H1 (cell line): ENCODE measurements around the gene FASTK. TPM values are rescaled to one million over a fixed set of nuclear protein-coding genes. Genes with fewer than 3 reads are reported as not detected.

Experiments
- CTCF ChIA-PET: fragments of 300-600 bp; sonication (Branson Sonifier 250); formaldehyde crosslinking; loops from one replicate; lab custom pipeline; 2021; ENCODE audit not compliant: partially characterized antibody; lab: Charles Lee
- POLR2A ChIA-PET: fragments of 300-600 bp; sonication (Branson Sonifier 250); formaldehyde crosslinking; loops from one replicate; lab custom pipeline; 2021; ENCODE audit warnings: inconsistent platforms; ENCODE audit not compliant: partially characterized antibody; lab: Charles Lee
- DNase-seq, 2 experiments: peaks; one replicate each; pipeline versions ENCODE4 v3.0.0 to v3.0.0-alpha.2; 2010 to 2022; ENCODE audit warnings: low spot score in 2 of 2, low read depth in 1 of 2, mixed read lengths in 1 of 2
- FAIRE-seq: peaks from 2 replicates; lab custom pipeline; 2011; peaks lifted over from hg19 to GRCh38; lab: Jason Lieb, UNC
- H2AFZ ChIP-seq: 2 replicates; pipeline ENCODE4 v1.8.1; 2012; ENCODE audit warnings: low read length, inconsistent platforms
- H2AK5ac ChIP-seq: 2 replicates; pipeline ENCODE4 v1.6.1; 2013; ENCODE audit warnings: low read depth, low read length
- H2BK120ac ChIP-seq: replicated peaks from 2 replicates; pipeline ENCODE3; 2013; ENCODE audit warnings: low read depth, low read length, inconsistent platforms
- H2BK12ac ChIP-seq: 2 replicates; pipeline ENCODE4 v1.6.1; 2013; ENCODE audit warnings: low read depth, low read length
- H2BK15ac ChIP-seq: 2 replicates; pipeline ENCODE4 v1.6.1; 2013; ENCODE audit warnings: low read length
- H2BK20ac ChIP-seq: 2 replicates; pipeline ENCODE4 v1.6.1; 2013; ENCODE audit warnings: low read length
- H2BK5ac ChIP-seq: 2 replicates; pipeline ENCODE4 v1.6.1; 2013; ENCODE audit warnings: low read depth, low read length
- H3K14ac ChIP-seq: 2 replicates; pipeline ENCODE4 v1.6.1; 2013; ENCODE audit warnings: inconsistent platforms; ENCODE audit not compliant: insufficient read length
- H3K18ac ChIP-seq: 2 replicates; pipeline ENCODE4 v1.6.1; 2013; ENCODE audit warnings: low read length; ENCODE audit errors: extremely low read depth
- H3K23ac ChIP-seq: 2 replicates; pipeline ENCODE4 v1.6.1; 2013; ENCODE audit warnings: inconsistent platforms; ENCODE audit not compliant: insufficient read length
- H3K23me2 ChIP-seq: 2 replicates; pipeline ENCODE4 v1.6.1; 2013; ENCODE audit warnings: low read depth, low read length
- H3K27ac ChIP-seq: 2 replicates; pipeline ENCODE4 v1.6.1; 2011; ENCODE audit warnings: low read depth, low read length, inconsistent platforms
- H3K27me3 ChIP-seq, 4 experiments: replicated peaks in 1 of 4; 1 replicate in 1 of 4; 2 replicates in 3 of 4; pipeline versions ENCODE4 v1.6.1 to v1.8.1; 2011 to 2013; ENCODE audit warnings: low read length in 3 of 4, mild to moderate bottlenecking in 3 of 4, inconsistent platforms in 2 of 4, mixed read lengths in 2 of 4, moderate library complexity in 1 of 4; ENCODE audit not compliant: control insufficient read depth in 3 of 4, insufficient read depth in 3 of 4; ENCODE audit errors: extremely low read depth in 1 of 4
- H3K36me3 ChIP-seq, 4 experiments: 2 replicates each; pipeline versions ENCODE4 v1.6.1 to v1.8.1; 2011 to 2013; ENCODE audit warnings: mild to moderate bottlenecking in 4 of 4, low read length in 3 of 4, moderate library complexity in 2 of 4, control low read depth in 1 of 4, inconsistent platforms in 1 of 4; ENCODE audit not compliant: insufficient read depth in 4 of 4, control insufficient read depth in 2 of 4
- H3K4ac ChIP-seq: replicated peaks from 2 replicates; pipeline ENCODE3; 2013; ENCODE audit warnings: low read length, low read depth, mixed read lengths, inconsistent platforms; ENCODE audit not compliant: insufficient read length
- H3K4me1 ChIP-seq, 4 experiments: replicated peaks in 1 of 4; 1 replicate in 1 of 4; 2 replicates in 3 of 4; pipeline versions ENCODE4 v1.6.1 to v1.8.1; 2011 to 2013; ENCODE audit warnings: low read length in 3 of 4, inconsistent platforms in 2 of 4, mixed read lengths in 1 of 4; ENCODE audit not compliant: insufficient read depth in 4 of 4, control insufficient read depth in 3 of 4
- H3K4me2 ChIP-seq, 2 experiments: 2 replicates each; pipeline versions ENCODE4 v1.6.1 to v1.8.1; 2011 to 2013; ENCODE audit warnings: low read depth in 2 of 2, low read length in 2 of 2, control low read depth in 1 of 2, inconsistent platforms in 1 of 2, mild to moderate bottlenecking in 1 of 2; ENCODE audit not compliant: insufficient read depth in 1 of 2
- H3K4me3 ChIP-seq, 4 experiments: fragments of 200-600, 300-600 bp in 1 of 4; sonication (generic), shearing (Covaris generic), sonication (Bioruptor Twin) in 1 of 4; 2 replicates each; pipeline versions ENCODE4 v1.5.1 to v1.8.1; 2011 to 2016; ENCODE audit warnings: low read length in 4 of 4, low read depth in 3 of 4, control low read depth in 2 of 4, inconsistent platforms in 2 of 4, mild to moderate bottlenecking in 2 of 4, mixed read lengths in 1 of 4, moderate library complexity in 1 of 4; ENCODE audit not compliant: insufficient read depth in 2 of 4; ENCODE audit errors: extremely low read depth in 1 of 4
- H3K56ac ChIP-seq: replicated peaks from 2 replicates; pipeline ENCODE3; 2013; ENCODE audit warnings: low read depth, mild to moderate bottlenecking, mixed read lengths, low read length, inconsistent platforms; ENCODE audit not compliant: insufficient read length
- H3K79me1 ChIP-seq: 2 replicates; pipeline ENCODE4 v1.6.1; 2013; ENCODE audit warnings: low read depth, low read length, control low read depth
- H3K79me2 ChIP-seq, 2 experiments: 2 replicates each; pipeline versions ENCODE4 v1.6.1 to v1.8.1; 2012 to 2013; ENCODE audit warnings: low read length in 2 of 2, mild to moderate bottlenecking in 2 of 2, inconsistent platforms in 1 of 2; ENCODE audit not compliant: insufficient read depth in 2 of 2, control insufficient read depth in 1 of 2
- H3K9ac ChIP-seq, 4 experiments: replicated peaks in 1 of 4; 1 replicate in 1 of 4; 2 replicates in 3 of 4; pipeline versions ENCODE4 v1.6.1 to v1.8.1; 2011 to 2013; ENCODE audit warnings: low read depth in 3 of 4, low read length in 3 of 4, control low read depth in 2 of 4, mild to moderate bottlenecking in 2 of 4, moderate library complexity in 2 of 4, inconsistent platforms in 1 of 4; ENCODE audit errors: extremely low read depth in 1 of 4
- H3K9me3 ChIP-seq, 2 experiments: 2 replicates each; pipeline versions ENCODE4 v1.6.1 to v1.8.1; 2012 to 2013; ENCODE audit warnings: mild to moderate bottlenecking in 2 of 2, moderate library complexity in 2 of 2, control low read depth in 1 of 2, inconsistent platforms in 1 of 2, low read depth in 1 of 2, low read length in 1 of 2, mixed read lengths in 1 of 2; ENCODE audit not compliant: insufficient read depth in 2 of 2
- H4K20me1 ChIP-seq, 2 experiments: replicated peaks in 1 of 2; 2 replicates each; pipeline versions ENCODE3 to v1.8.1; 2011 to 2013; ENCODE audit warnings: inconsistent platforms in 2 of 2, low read length in 2 of 2, mild to moderate bottlenecking in 1 of 2; ENCODE audit not compliant: insufficient read depth in 2 of 2, control insufficient read depth in 1 of 2
- H4K5ac ChIP-seq: 2 replicates; pipeline ENCODE4 v1.6.1; 2013; ENCODE audit warnings: low read length, low read depth, mixed read lengths, inconsistent platforms; ENCODE audit not compliant: insufficient read length
- H4K8ac ChIP-seq: 2 replicates; pipeline ENCODE4 v1.8.0; 2013; ENCODE audit warnings: mild to moderate bottlenecking, moderate library complexity, low read length, inconsistent platforms; ENCODE audit not compliant: insufficient read depth; ENCODE audit errors: extremely low read depth
- H4K91ac ChIP-seq: replicated peaks from 2 replicates; pipeline ENCODE3; 2013; ENCODE audit warnings: low read length, mixed read lengths, inconsistent platforms; ENCODE audit not compliant: insufficient read length
- ATF2 ChIP-seq: IDR thresholded peaks from 2 replicates; pipeline ENCODE4 v1.6.1; 2012; ENCODE audit warnings: low read length, inconsistent platforms
- BCL11A ChIP-seq, 2 experiments: IDR thresholded peaks; one replicate each; pipeline ENCODE4 v1.6.1; 2011; ENCODE audit warnings: low read depth in 2 of 2, low read length in 2 of 2, mild to moderate bottlenecking in 2 of 2
- EZH2 ChIP-seq: fragments of 200-600 bp; sonication (generic); IDR thresholded peaks from 2 replicates; pipeline ENCODE4 v1.7.1; 2012; ENCODE audit warnings: low read depth, mild to moderate bottlenecking, moderate library complexity, low read length, inconsistent platforms; ENCODE audit not compliant: severe bottlenecking
- GTF2F1 ChIP-seq: IDR thresholded peaks from 2 replicates; pipeline ENCODE4 v1.6.1; 2012; ENCODE audit warnings: low read depth, low read length, improper control_type of control experiment, borderline replicate concordance
- PHF8 ChIP-seq: fragments of 200-600 bp; sonication (generic); conservative IDR thresholded peaks from 2 replicates; pipeline ENCODE4 v1.7.1; 2012; ENCODE audit warnings: low read depth, mild to moderate bottlenecking, inconsistent platforms, low read length, moderate library complexity
- POLR2A ChIP-seq, 2 experiments: IDR thresholded peaks; 1 replicate in 1 of 2; 2 replicates in 1 of 2; pipeline ENCODE4 v1.6.1; 2011; ENCODE audit warnings: low read depth in 2 of 2, low read length in 2 of 2, mild to moderate bottlenecking in 2 of 2; ENCODE audit errors: control extremely low read depth in 1 of 2
- RFX5 ChIP-seq: IDR thresholded peaks from 2 replicates; pipeline ENCODE4 v1.6.1; 2011; ENCODE audit warnings: low read depth, low read length, improper control_type of control experiment, borderline replicate concordance
- RXRA ChIP-seq: IDR thresholded peaks from 2 replicates; pipeline ENCODE4 v1.6.1; 2011; ENCODE audit warnings: low read depth, mild to moderate bottlenecking, low read length, moderate library complexity; ENCODE audit not compliant: insufficient read depth
- SIX5 ChIP-seq: IDR thresholded peaks from 2 replicates; pipeline ENCODE4 v1.6.1; 2011; ENCODE audit warnings: mild to moderate bottlenecking, low read depth, low read length
- SP1 ChIP-seq: IDR thresholded peaks from 2 replicates; pipeline ENCODE4 v1.6.1; 2011; ENCODE audit warnings: low read depth, low read length
- SP2 ChIP-seq: IDR thresholded peaks from 2 replicates; pipeline ENCODE4 v1.6.1; 2012; ENCODE audit warnings: mild to moderate bottlenecking, low read length, inconsistent platforms
- YY1 ChIP-seq: IDR thresholded peaks from 2 replicates; pipeline ENCODE4 v1.6.1; 2011; ENCODE audit warnings: low read depth, mild to moderate bottlenecking, low read length
- WGBS, 2 experiments: shearing (Covaris generic) in 1 of 2; methylation state at CpG; one replicate each; pipeline versions ENCODE4 v1.1.6 to v1.1.7; 2013 to 2015; ENCODE audit warnings: low lambda C conversion rate in 2 of 2, mixed read lengths in 2 of 2, inconsistent platforms in 1 of 2, low coverage in 1 of 2, missing lambda C conversion rate in 1 of 2; ENCODE audit not compliant: insufficient replicate concordance in 2 of 2, insufficient coverage in 1 of 2, insufficient read length in 1 of 2; ENCODE audit errors: extremely low coverage in 1 of 2, missing lambda C conversion rate in 1 of 2; 5-methylcytosine and 5-hydroxymethylcytosine counted together
- polyA plus RNA-seq, 7 experiments: library from polyadenylated mRNA; depleted of rRNA in 3 of 7; stranded (reverse) in 5 of 7; unstranded in 2 of 7; fragments of >200 nt in 5 of 7; fragments of 200-250 nt in 2 of 7; gene quantifications; 1 replicate in 5 of 7; 2 replicates in 1 of 7; 4 replicates in 1 of 7; pipeline versions ENCODE4 v1.2.1 to v1.2.3, GENCODE V29; 2011 to 2013; ENCODE audit warnings: missing spikeins in 2 of 7, mixed read lengths in 2 of 7
- total RNA-seq: library from RNA; stranded (reverse); fragmentation: NEBNext Ultra II Directional; extraction: Animal tissue kit (Norgen Biotek cat#: 25700); gene quantifications from 2 replicates; pipeline ENCODE4 v1.2.1, GENCODE V29; 2021

The FASTK gene
- total and polyA plus RNA-seq, 2 of the 8 experiments (the other 6 are each of a cell fraction or from before 2014, with no cell fraction given) = 39.4 to 84.0 TPM

- Histone ChIP-seq H2BK12ac (no peak overlapping the region), H2BK5ac (no peak overlapping the region), H2BK15ac (no peak overlapping the region), H3K23ac (no peak overlapping the region), H2BK20ac (no peak overlapping the region), H3K79me2 (no peaks in the 10 kb centered on the region), H2BK120ac (no peak overlapping the region), H3K14ac (no peak overlapping the region), H3K4me3 (peak overlapping the region; percentile 66 to 97 (median 80)), H3K9me3 (no peaks in the 10 kb centered on the region), H3K4me2 (peak overlapping the region; percentile 70 to 90), H4K5ac (no peak overlapping the region), H4K8ac (no peak overlapping the region), H3K27me3 (peaks cover 0 to 4% (median 0%) of the 10 kb centered on the region in 4 experiments; a peak in 2 of 7 replicates), H4K20me1 (peaks cover 0 to 2% of the 10 kb centered on the region in 2 experiments), H3K27ac (no peak overlapping the region), H3K4ac (no peak overlapping the region), H3K18ac (no peak overlapping the region), H2AFZ (no peak overlapping the region), H3K4me1 (peaks cover 0 to 4% (median 2%) of the 10 kb centered on the region in 4 experiments; a peak in 2 of 7 replicates), H4K91ac (no peak overlapping the region), H3K9ac (no peak overlapping the region), H3K79me1 (no peaks in the 10 kb centered on the region; the same call in 1 of the 2 replicates), H3K56ac (no peak overlapping the region), H2AK5ac (no peak overlapping the region), H3K36me3 (no peaks in the 10 kb centered on the region), H3K23me2 (peaks cover 3% of the 10 kb centered on the region; the same call in 1 of the 2 replicates)
- DNase-seq (no peak), FAIRE-seq (no peak)
- ChIA-PET POLR2A (interaction anchor here (0.6 to 3.2 kb wide), 10 partner anchors 11 to 82 kb away, joined by 3 to 18 read pairs (median 3); partner anchors contain the start of gene CDK5), CTCF (interaction anchor here (0.7 to 2.7 kb wide), 12 partner anchors 10 to 83 kb away, joined by 3 to 24 read pairs (median 4); partner anchors contain the start of gene CDK5)
- 71% methylated on average over 15 of the region's 17 CpGs; no CpG with 5 or more reads in 1 of the 2 experiments for WGBS, 2 experiments
- TF ChIP-seq PHF8 (no peak), RFX5 (no peak), EZH2 (no peak), SP2 (no peak), GTF2F1 (no peak), SIX5 (no peak), RXRA (no peak), BCL11A (IDR thresholded peaks at IDR 0.05; ENCODE audit: low read depth in 2 of 2, low read length in 2 of 2) (no peak), SP1 (no peak), YY1 (no peak), POLR2A (IDR thresholded peaks at IDR 0.05; ENCODE audit: control extremely low read depth in 1 of 2, low read depth in 2 of 2, low read length in 2 of 2) (no peak), ATF2 (no peak)
Measured at GRCh38 chr7:151028948-151029501, 51.6 kb downstream of the FASTK start.
